Mesendoderm (in vitro differentiated cells): ENCODE results near the gene RNF125.

Experiments used
- DNase-seq: peaks from one replicate; pipeline ENCODE4 v3.0.0; 2013
- H2AK5ac ChIP-seq: 2 replicates; pipeline ENCODE4 v1.6.1; 2013; ENCODE audit warnings: low read length, inconsistent platforms
- H2BK120ac ChIP-seq: 2 replicates; pipeline ENCODE4 v1.6.1; 2013; ENCODE audit warnings: low read depth, mild to moderate bottlenecking, low read length, moderate library complexity, mixed read lengths
- H2BK15ac ChIP-seq: replicated peaks from 2 replicates; pipeline ENCODE4 v1.6.1; 2013; ENCODE audit warnings: low read depth, mild to moderate bottlenecking, moderate library complexity
- H2BK5ac ChIP-seq: 2 replicates; pipeline ENCODE4 v1.6.1; 2013; ENCODE audit warnings: low read length, inconsistent platforms
- H3K18ac ChIP-seq: 2 replicates; pipeline ENCODE4 v1.6.1; 2013; ENCODE audit warnings: mild to moderate bottlenecking, low read length, mixed read lengths
- H3K23ac ChIP-seq: one replicate; pipeline ENCODE4 v1.6.1; 2013; ENCODE audit warnings: low read length
- H3K27ac ChIP-seq: 2 replicates; pipeline ENCODE4 v1.5.1; 2013; ENCODE audit warnings: low read depth, mild to moderate bottlenecking, inconsistent platforms, low read length, moderate library complexity
- H3K27me3 ChIP-seq: 2 replicates; pipeline ENCODE4 v1.6.1; 2013; ENCODE audit warnings: low read length, control low read depth, mild to moderate bottlenecking, inconsistent platforms; ENCODE audit not compliant: insufficient read depth, poor library complexity
- H3K36me3 ChIP-seq: 2 replicates; pipeline ENCODE4 v1.6.1; 2013; ENCODE audit warnings: low read length, inconsistent platforms; ENCODE audit not compliant: control insufficient read depth, insufficient read depth
- H3K4ac ChIP-seq: one replicate; pipeline ENCODE4 v1.6.1; 2013; ENCODE audit warnings: low read depth, mild to moderate bottlenecking, low read length, moderate library complexity
- H3K4me1 ChIP-seq: 2 replicates; pipeline ENCODE4 v1.6.1; 2013; ENCODE audit warnings: low read depth, low read length, inconsistent platforms; ENCODE audit not compliant: control insufficient read depth
- H3K4me2 ChIP-seq: 2 replicates; pipeline ENCODE4 v1.6.1; 2013; ENCODE audit warnings: low read length
- H3K4me3 ChIP-seq: 2 replicates; pipeline ENCODE4 v1.5.1; 2013; ENCODE audit warnings: mild to moderate bottlenecking, low read length
- H3K56ac ChIP-seq: one replicate; pipeline ENCODE4 v1.6.1; 2013; ENCODE audit warnings: low read length
- H3K79me1 ChIP-seq: 2 replicates; pipeline ENCODE4 v1.6.1; 2013; ENCODE audit warnings: low read length, inconsistent platforms
- H3K79me2 ChIP-seq: 2 replicates; pipeline ENCODE4 v1.6.1; 2013; ENCODE audit warnings: mild to moderate bottlenecking, low read length; ENCODE audit not compliant: control insufficient read depth, insufficient read depth
- H3K9ac ChIP-seq: 2 replicates; pipeline ENCODE4 v1.6.1; 2013; ENCODE audit warnings: low read length, inconsistent platforms
- H4K5ac ChIP-seq: one replicate; pipeline ENCODE4 v1.6.1; 2013; ENCODE audit warnings: low read length
- H4K8ac ChIP-seq: one replicate; pipeline ENCODE4 v1.6.1; 2013; ENCODE audit warnings: low read depth, mild to moderate bottlenecking, control low read depth, low read length, moderate library complexity
- WGBS: extraction: QIAGEN DNeasy Blood & Tissue Kit; methylation state at CpG from one replicate; pipeline ENCODE4 v1.1.7; 2013; ENCODE audit warnings: low lambda C conversion rate, missing lambda C conversion rate; ENCODE audit not compliant: insufficient coverage; ENCODE audit errors: extremely low coverage; 5-methylcytosine and 5-hydroxymethylcytosine counted together

Gene RNF125

DNA sequence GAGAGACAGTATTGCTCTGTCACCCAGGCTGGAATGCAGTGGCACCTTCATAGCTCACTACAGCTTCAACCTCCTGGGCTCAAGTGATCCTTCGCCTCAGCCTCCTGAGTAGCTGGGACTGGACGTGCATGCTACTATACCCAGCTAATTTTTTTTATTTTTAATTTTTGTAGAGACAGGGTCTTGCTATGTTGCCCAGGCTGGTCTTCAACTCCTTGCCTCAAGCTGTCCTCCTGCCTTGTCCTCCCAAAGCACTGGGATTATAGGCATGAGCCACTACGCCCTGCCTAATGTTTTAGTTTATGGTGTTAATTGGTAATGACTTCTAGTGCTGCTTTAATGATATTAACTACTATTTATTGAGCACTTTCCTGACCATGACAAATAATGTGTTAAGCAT lies 91.4 kb downstream of the RNF125 start:
- H3K56ac ChIP-seq, result no peak overlapping the region
- H2BK5ac ChIP-seq, result no peak overlapping the region
- no CpG with 5 or more reads among the region's 3 CpGs for WGBS
- no peaks in the 10 kb centered on the region for H3K36me3 ChIP-seq
- no peak overlapping the region for H3K4me3 ChIP-seq
- H2BK120ac ChIP-seq, result no peak overlapping the region
- no peaks in the 10 kb centered on the region for H3K4me1 ChIP-seq
- no peaks in the 10 kb centered on the region for H3K27me3 ChIP-seq
- no peak overlapping the region for H3K9ac ChIP-seq
- no peak overlapping the region for H2AK5ac ChIP-seq
- no peak overlapping the region for H3K18ac ChIP-seq
- H3K23ac ChIP-seq, result no peak overlapping the region
- no peak overlapping the region for H3K4me2 ChIP-seq
- H3K79me1 ChIP-seq, result peaks cover 2% of the 10 kb centered on the region
- H4K8ac ChIP-seq, result no peak overlapping the region
- H4K5ac ChIP-seq, result no peak overlapping the region
- no peak overlapping the region for H3K27ac ChIP-seq
- no peak for DNase-seq
- H2BK15ac ChIP-seq, result no peak overlapping the region
- H3K79me2 ChIP-seq, result peaks cover 24% of the 10 kb centered on the region
- H3K4ac ChIP-seq, result no peak overlapping the region

DNA sequence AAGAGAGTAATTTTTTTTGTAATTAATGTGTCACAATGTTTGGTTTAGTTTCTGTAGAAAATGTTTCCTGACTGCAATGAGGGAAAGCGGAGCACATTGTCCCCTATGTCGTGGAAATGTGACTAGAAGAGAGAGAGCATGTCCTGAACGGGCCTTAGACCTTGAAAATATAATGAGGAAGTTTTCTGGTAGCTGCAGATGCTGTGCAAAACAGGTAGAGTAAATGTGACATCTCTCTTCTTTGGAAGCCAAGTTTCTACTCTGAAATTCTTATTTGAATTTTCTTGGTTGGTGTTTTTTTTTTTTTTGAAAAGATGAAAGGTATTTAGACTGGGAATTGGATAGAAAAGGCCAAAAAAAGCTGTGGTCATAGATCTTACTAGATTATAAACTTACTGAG lies 93.1 kb downstream of the RNF125 start:
- no peak overlapping the region for H3K18ac ChIP-seq
- no peak overlapping the region for H2BK120ac ChIP-seq
- no peak overlapping the region for H3K27ac ChIP-seq
- no peak overlapping the region for H2BK5ac ChIP-seq
- H4K8ac ChIP-seq, result no peak overlapping the region
- WGBS, result no CpG with 5 or more reads among the region's 3 CpGs
- H2BK15ac ChIP-seq, result no peak overlapping the region
- no peak overlapping the region for H3K4me3 ChIP-seq
- no peaks in the 10 kb centered on the region for H3K27me3 ChIP-seq
- no peak overlapping the region for H3K23ac ChIP-seq
- no peak overlapping the region for H3K4me2 ChIP-seq
- H3K4me1 ChIP-seq, result no peaks in the 10 kb centered on the region
- H3K9ac ChIP-seq, result no peak overlapping the region
- H3K56ac ChIP-seq, result no peak overlapping the region
- peaks cover 14% of the 10 kb centered on the region for H3K79me2 ChIP-seq
- peaks cover 2% of the 10 kb centered on the region for H3K79me1 ChIP-seq
- no peak overlapping the region for H4K5ac ChIP-seq
- H3K4ac ChIP-seq, result no peak overlapping the region
- no peak overlapping the region for H2AK5ac ChIP-seq
- no peaks in the 10 kb centered on the region for H3K36me3 ChIP-seq
- no peak for DNase-seq

DNA sequence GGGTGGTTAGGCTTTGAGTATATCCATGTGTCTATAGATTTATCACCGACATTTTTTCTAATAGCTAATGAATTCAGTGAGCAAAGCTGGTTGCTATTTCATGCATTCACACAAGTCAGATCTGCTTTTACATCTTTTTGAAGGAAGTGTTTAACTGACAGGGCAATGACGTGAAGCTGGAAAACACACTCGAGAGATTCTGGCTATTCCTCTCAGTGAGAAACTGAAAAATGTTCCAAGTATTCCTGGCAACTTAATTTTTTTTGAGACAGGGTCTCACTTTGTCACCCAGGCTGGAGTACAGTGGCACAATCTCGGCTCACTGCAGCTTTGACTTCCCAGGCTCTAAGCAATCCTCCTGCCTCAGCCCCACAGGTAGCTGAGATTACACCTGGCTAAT lies 94.2 kb downstream of the RNF125 start:
- Histone ChIP-seq H3K27me3 (no peaks in the 10 kb centered on the region), H3K36me3 (no peaks in the 10 kb centered on the region), H3K4me3 (no peak overlapping the region), H2BK120ac (no peak overlapping the region), H3K9ac (no peak overlapping the region), H2AK5ac (no peak overlapping the region), H3K18ac (no peak overlapping the region), H3K23ac (no peak overlapping the region), H3K4me2 (no peak overlapping the region), H2BK5ac (no peak overlapping the region), H4K8ac (no peak overlapping the region), H3K79me2 (peaks cover 14% of the 10 kb centered on the region), H4K5ac (no peak overlapping the region), H3K56ac (no peak overlapping the region), H2BK15ac (no peak overlapping the region), H3K79me1 (peaks cover 2% of the 10 kb centered on the region), H3K4me1 (no peaks in the 10 kb centered on the region), H3K27ac (no peak overlapping the region), H3K4ac (no peak overlapping the region)
- WGBS, result no CpG with 5 or more reads among the region's 4 CpGs
- DNase-seq, result no peak

DNA sequence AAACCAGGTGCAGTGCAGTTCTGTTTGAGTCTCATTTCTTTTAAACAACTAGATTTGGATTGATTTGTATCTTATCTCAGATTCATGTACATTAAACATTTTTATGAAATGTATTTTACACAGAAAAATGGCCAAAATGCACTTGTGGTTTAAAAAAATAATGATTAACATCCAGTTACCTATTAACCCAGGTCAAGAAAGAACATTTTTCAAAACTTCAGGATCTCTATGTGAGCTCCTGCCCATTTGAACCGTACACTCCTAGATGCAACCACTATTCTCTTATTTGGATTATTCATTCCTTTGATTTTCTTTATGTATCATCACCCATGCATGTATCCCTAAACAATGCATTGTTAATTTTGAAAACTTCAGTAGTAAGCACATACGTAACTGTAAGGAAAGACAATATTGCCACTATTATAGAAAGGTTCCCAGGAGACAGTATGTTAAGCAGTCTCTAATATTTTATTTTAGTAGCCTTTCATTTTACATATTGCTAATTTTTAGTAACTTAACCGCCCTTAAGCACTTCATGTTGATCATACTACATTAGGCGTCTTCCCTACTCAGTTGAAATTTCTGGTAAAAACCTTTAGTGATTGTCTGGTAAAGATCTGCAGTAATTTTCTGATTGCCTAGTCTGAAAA lies 95.8 kb downstream of the RNF125 start:
- H3K36me3 ChIP-seq, result no peaks in the 10 kb centered on the region
- H2BK15ac ChIP-seq, result no peak overlapping the region
- no peak overlapping the region for H3K9ac ChIP-seq
- H4K5ac ChIP-seq, result no peak overlapping the region
- H3K79me1 ChIP-seq, result peaks cover 2% of the 10 kb centered on the region
- no peak overlapping the region for H3K4ac ChIP-seq
- no peak overlapping the region for H3K56ac ChIP-seq
- WGBS, result no CpG with 5 or more reads among the region's 4 CpGs
- H3K18ac ChIP-seq, result no peak overlapping the region
- no peak overlapping the region for H2BK120ac ChIP-seq
- no peak overlapping the region for H3K4me3 ChIP-seq
- H3K23ac ChIP-seq, result no peak overlapping the region
- H3K27me3 ChIP-seq, result no peaks in the 10 kb centered on the region
- H3K4me1 ChIP-seq, result no peaks in the 10 kb centered on the region
- no peak for DNase-seq
- H4K8ac ChIP-seq, result no peak overlapping the region
- peaks cover 7% of the 10 kb centered on the region for H3K79me2 ChIP-seq
- no peak overlapping the region for H2AK5ac ChIP-seq
- no peak overlapping the region for H3K4me2 ChIP-seq
- no peak overlapping the region for H3K27ac ChIP-seq
- H2BK5ac ChIP-seq, result no peak overlapping the region

DNA sequence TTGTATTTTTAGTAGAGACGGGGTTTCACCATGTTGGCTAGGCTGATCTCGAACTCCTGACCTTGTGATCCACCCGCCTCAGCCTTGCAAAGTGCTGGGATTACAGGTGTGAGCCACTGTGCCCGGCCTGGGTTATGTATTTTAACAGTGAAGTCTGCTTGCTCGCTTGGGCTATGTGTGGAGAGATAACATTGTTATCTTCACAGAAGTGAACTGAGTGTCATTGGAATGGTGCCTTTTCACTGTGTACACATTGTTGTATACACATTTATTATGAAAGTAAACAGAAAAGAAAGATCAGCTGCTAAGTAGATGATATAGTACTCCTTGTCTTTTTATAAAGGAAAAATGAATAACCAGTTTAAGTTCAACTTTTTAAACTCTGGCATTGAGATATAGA lies 103.4 kb downstream of the RNF125 start:
- Histone ChIP-seq H3K56ac (no peak overlapping the region), H3K27ac (no peak overlapping the region)
- WGBS, result no CpG with 5 or more reads among the region's 5 CpGs

More for the DNA sequence above, 103.4 kb downstream of the RNF125 start:
- Histone ChIP-seq H2BK5ac (no peak overlapping the region), H3K4ac (no peak overlapping the region), H4K8ac (no peak overlapping the region), H3K4me2 (no peak overlapping the region), H3K9ac (no peak overlapping the region), H3K27me3 (no peaks in the 10 kb centered on the region), H3K79me1 (no peaks in the 10 kb centered on the region), H3K4me1 (no peaks in the 10 kb centered on the region), H2AK5ac (no peak overlapping the region), H4K5ac (no peak overlapping the region), H3K18ac (no peak overlapping the region), H2BK15ac (no peak overlapping the region), H3K79me2 (no peaks in the 10 kb centered on the region), H3K4me3 (no peak overlapping the region), H2BK120ac (no peak overlapping the region), H3K23ac (no peak overlapping the region), H3K36me3 (no peaks in the 10 kb centered on the region)
- no peak for DNase-seq
